ENCODE results near the gene PRDM16. TPM values are rescaled to one million over a fixed set of nuclear protein-coding genes. Genes with fewer than 3 reads are reported as not detected.

The PRDM16 gene
- polyA plus RNA-seq, 1 experiment, result 0.06 TPM

- Histone ChIP-seq H3K27ac (ENCODE audit: low read depth, low read length) (no peak overlapping the region), H3K4me3 (ENCODE audit: low read depth, low read length) (no peak overlapping the region), H3K9me3 (ENCODE audit: control insufficient read depth, insufficient read depth, low read length) (peaks cover 68% of the 10 kb centered on the region), H3K27me3 (ENCODE audit: control insufficient read depth, insufficient read depth, low read length) (no peaks in the 10 kb centered on the region)
- ChIA-PET POLR2A (no interaction called here), CTCF (no interaction called here)
- no peak for DNase-seq (ENCODE audit: low read depth, low spot score)
- no peak for TF ChIP-seq CTCF (IDR thresholded peaks at IDR 0.05; ENCODE audit: low read depth, low read length)
These were observed 50.7 kb downstream of the PRDM16 start for GRCh38 chr1:3119725-3120124.

GRCh38 chr1:3120140-3120539 is 51.1 kb downstream of the PRDM16 start:
- peaks cover 64% of the 10 kb centered on the region for H3K9me3 ChIP-seq (ENCODE audit: control insufficient read depth, insufficient read depth, low read length)
- no peak overlapping the region for H3K4me3 ChIP-seq (ENCODE audit: low read depth, low read length)
- DNase-seq (ENCODE audit: low read depth, low spot score), result no peak
- ChIA-PET POLR2A (no interaction called here), CTCF (no interaction called here)
- H3K27me3 ChIP-seq (ENCODE audit: control insufficient read depth, insufficient read depth, low read length), result no peaks in the 10 kb centered on the region
- H3K27ac ChIP-seq (ENCODE audit: low read depth, low read length), result no peak overlapping the region
- no peak for TF ChIP-seq CTCF (IDR thresholded peaks at IDR 0.05; ENCODE audit: low read depth, low read length)

- no peak for DNase-seq (ENCODE audit: low read depth, low spot score)
- Histone ChIP-seq H3K4me3 (ENCODE audit: low read depth, low read length) (no peak overlapping the region), H3K27ac (ENCODE audit: low read depth, low read length) (no peak overlapping the region), H3K9me3 (ENCODE audit: control insufficient read depth, insufficient read depth, low read length) (peaks cover 56% of the 10 kb centered on the region), H3K27me3 (ENCODE audit: control insufficient read depth, insufficient read depth, low read length) (no peaks in the 10 kb centered on the region)
- TF ChIP-seq CTCF (IDR thresholded peaks at IDR 0.05; ENCODE audit: low read depth, low read length), result no peak
- ChIA-PET CTCF (no interaction called here), POLR2A (no interaction called here)
These were observed 52.0 kb downstream of the PRDM16 start for GRCh38 chr1:3120994-3121393.

- no peak overlapping the region for H3K4me3 ChIP-seq (ENCODE audit: low read depth, low read length)
- peaks cover 50% of the 10 kb centered on the region for H3K9me3 ChIP-seq (ENCODE audit: control insufficient read depth, insufficient read depth, low read length)
- DNase-seq (ENCODE audit: low read depth, low spot score), result no peak
- TF ChIP-seq CTCF (IDR thresholded peaks at IDR 0.05; ENCODE audit: low read depth, low read length), result no peak
- H3K27ac ChIP-seq (ENCODE audit: low read depth, low read length), result no peak overlapping the region
- ChIA-PET CTCF (no interaction called here), POLR2A (no interaction called here)
- no peaks in the 10 kb centered on the region for H3K27me3 ChIP-seq (ENCODE audit: control insufficient read depth, insufficient read depth, low read length)
These were observed 52.6 kb downstream of the PRDM16 start for GRCh38 chr1:3121401-3122210.

- Histone ChIP-seq H3K9me3 (ENCODE audit: control insufficient read depth, insufficient read depth, low read length) (peaks cover 43% of the 10 kb centered on the region), H3K27me3 (ENCODE audit: control insufficient read depth, insufficient read depth, low read length) (no peaks in the 10 kb centered on the region), H3K4me3 (ENCODE audit: low read depth, low read length) (no peak overlapping the region), H3K27ac (ENCODE audit: low read depth, low read length) (no peak overlapping the region)
- CTCF ChIA-PET, result no interaction called here
- DNase-seq (ENCODE audit: low read depth, low spot score), result no peak
- no peak for TF ChIP-seq CTCF (IDR thresholded peaks at IDR 0.05; ENCODE audit: low read depth, low read length)
- POLR2A ChIA-PET, result no interaction called here
These were observed 53.3 kb downstream of the PRDM16 start for GRCh38 chr1:3122311-3122710.

Measured in AG04450 (cell line).